ENCODE data around the gene TRIM10.
"Not testable (repeated sequence)": the region's sequence is repeated elsewhere in the genome, so short reads cannot be mapped to it uniquely, and the experiment has no call there.

Gene TRIM10

DNA sequence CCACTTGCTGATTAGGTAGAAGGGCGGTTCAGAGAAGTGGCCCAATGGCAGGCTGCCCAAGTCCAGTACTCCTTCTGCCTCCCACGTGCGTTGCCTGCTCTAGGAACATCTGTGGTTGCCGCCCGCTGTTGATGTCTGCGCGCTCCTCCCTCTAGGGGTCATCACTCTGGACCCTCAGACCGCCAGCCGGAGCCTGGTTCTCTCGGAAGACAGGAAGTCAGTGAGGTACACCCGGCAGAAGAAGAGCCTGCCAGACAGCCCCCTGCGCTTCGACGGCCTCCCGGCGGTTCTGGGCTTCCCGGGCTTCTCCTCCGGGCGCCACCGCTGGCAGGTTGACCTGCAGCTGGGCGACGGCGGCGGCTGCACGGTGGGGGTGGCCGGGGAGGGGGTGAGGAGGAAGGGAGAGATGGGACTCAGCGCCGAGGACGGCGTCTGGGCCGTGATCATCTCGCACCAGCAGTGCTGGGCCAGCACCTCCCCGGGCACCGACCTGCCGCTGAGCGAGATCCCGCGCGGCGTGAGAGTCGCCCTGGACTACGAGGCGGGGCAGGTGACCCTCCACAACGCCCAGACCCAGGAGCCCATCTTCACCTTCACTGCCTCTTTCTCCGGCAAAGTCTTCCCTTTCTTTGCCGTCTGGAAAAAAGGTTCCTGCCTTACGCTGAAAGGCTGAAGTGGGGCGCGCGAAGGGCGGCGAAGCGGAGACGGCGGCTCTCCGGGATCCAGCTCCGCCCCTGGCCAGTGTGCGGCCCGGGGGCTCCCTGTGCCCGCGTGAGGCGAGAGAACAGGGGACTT lies 10.9 kb upstream of the TRIM10 start:
- no peak for DNase-seq (ENCODE audit: low read depth)

DNA sequence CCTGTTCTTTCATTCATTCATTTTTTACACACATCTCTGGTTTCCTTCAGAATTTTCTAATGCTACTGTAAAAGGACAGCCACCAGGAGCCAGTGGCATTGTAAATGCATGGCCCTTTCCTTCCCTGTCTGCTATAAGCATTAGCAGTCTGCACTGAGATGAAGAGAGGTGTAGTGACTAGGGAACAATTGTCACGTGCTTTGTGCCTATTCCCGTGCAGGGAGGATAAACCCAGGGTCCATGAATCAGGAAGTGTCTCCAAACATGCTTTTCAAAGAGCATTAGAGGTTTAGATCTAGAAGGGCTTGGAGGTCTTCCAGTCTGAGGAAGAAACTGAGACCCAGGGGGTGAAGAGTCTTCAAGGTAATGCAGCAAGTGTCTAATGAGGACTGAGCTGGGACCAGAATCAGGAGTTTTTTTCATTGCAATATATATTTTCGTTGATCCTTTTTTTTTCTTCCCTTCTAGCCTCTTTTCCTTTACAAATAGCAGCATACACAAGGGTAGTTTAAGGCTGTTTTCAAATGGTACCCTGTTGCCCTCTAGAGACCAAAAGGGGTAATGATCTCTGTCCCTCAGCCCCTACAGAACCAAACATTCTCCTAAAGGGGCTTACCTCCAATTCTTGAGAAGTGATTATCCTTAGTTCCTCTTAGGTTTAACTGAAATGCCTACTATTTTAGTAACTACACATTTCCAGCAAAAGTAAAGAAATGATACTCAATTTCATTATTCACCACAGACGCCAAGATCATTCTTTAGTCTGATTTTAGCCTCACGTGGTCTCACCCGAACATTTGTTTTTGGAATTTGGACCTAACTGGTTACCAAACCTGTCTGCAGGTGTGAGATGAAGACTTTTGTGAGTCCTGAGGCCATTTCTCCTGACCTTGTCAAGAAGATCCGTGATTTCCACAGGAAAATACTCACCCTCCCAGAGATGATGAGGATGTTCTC lies 8.9 kb upstream of the TRIM10 start:
- DNase-seq (ENCODE audit: low read depth): no peak

DNA sequence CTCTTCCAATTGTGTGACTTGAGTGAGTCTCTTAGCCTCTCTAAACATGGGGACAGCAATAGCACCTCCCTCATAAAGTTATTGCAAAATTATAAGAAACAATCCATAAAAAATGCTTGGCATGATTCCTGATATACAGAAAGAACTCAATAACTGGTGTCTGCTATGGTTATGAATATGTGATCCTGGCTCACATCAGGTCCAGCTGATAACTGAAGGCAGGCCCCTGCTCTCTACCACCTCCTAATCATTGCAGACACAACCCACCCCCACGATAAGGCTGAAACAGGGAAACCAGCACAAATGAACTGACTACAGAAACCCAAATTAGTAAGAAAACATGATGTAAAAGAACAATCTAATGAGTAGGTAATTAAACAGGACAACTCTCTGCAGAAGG lies 7.7 kb upstream of the TRIM10 start:
- no peak for DNase-seq (ENCODE audit: low read depth)

DNA sequence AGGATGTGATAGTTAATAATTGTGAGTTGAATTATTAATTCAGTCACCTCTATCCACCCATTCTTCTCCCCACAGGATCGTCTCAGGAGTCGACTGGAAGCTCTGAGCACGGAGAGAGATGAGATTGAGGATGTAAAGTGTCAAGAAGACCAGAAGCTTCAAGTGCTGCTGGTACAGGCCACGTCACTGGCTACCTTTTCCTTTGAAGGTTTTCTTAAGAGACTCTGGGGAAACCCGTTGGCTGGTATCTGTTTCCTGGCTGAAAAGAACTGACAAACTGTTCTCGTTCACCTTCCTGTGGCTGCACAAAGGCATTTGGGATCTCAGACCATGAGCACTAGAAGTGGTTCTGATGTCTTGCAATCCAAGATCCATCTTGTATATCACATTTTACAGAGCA lies 6.1 kb upstream of the TRIM10 start:
- no peak for DNase-seq (ENCODE audit: low read depth)

DNA sequence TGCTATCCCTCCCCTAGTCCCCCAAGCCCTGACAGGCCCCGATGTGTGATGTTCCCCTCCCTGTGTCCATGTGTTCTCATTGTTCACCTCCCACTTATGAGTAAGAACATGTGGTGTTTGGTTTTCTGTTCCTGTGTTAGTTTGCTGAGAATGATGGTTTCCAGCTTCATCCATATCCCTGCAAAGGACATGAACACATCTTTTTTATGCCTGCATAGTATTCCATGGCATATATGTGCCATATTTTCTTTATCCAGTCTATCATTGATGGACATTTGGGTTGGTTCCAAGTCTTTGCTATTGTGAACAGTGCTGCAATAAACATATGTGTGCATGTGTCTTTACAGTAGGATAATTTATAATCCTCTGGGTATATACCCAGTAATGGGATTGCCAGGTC lies 4.2 kb upstream of the TRIM10 start:
- DNase-seq (ENCODE audit: low read depth): not testable (repeated sequence)

DNA sequence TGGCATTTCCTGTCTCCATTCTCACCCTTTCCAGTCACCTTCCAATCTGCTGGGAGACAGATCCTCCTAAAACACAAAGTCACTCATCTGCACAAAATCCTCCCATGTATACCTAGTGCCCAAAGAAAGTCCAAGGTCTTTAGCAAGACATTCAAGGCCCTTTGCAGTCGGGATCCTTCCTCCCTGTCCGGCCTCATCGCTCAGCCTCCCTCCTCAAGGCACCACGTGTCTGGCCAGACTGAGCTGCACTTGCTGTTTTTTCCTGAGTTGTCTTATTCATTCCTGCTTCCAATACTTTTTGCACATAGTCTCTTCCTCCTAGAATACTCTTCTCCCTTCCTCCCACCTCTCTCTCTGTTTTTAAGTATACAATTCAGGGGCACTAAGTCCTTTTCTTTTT lies 3.7 kb upstream of the TRIM10 start:
- DNase-seq (ENCODE audit: low read depth): no peak

DNA sequence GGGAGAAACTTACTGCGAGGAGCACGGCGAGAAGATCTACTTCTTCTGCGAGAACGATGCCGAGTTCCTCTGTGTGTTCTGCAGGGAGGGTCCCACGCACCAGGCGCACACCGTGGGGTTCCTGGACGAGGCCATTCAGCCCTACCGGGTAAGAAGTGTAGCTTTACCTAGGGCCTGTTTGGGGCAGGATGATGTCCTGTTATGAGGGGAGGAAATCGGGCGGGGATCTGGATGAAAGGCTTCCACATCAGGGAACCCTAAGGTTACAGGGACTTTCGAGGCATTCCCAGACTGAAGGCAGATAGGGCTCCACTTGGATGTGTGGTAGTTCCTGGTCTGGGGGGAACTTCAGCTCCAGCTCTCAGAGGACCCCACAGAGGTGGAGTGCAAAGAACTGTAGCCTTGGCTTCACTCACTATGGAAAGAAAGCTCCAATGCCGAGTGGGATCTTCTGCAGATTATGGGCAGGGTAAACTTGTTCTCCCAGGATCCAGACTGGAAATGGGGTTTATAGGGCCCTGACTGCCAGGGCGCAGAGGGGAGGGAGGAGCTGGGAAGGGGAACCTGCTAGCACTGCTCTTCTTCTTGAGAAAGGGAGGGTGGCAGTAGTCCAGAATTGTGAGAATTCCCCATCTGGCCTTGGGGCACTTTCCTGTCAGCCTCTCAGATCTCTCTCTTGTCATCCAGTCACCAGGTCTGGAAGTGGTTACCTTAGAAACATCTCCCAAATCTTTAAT lies 3.1 kb upstream of the TRIM10 start:
- DNase-seq (ENCODE audit: low read depth): no peak

DNA sequence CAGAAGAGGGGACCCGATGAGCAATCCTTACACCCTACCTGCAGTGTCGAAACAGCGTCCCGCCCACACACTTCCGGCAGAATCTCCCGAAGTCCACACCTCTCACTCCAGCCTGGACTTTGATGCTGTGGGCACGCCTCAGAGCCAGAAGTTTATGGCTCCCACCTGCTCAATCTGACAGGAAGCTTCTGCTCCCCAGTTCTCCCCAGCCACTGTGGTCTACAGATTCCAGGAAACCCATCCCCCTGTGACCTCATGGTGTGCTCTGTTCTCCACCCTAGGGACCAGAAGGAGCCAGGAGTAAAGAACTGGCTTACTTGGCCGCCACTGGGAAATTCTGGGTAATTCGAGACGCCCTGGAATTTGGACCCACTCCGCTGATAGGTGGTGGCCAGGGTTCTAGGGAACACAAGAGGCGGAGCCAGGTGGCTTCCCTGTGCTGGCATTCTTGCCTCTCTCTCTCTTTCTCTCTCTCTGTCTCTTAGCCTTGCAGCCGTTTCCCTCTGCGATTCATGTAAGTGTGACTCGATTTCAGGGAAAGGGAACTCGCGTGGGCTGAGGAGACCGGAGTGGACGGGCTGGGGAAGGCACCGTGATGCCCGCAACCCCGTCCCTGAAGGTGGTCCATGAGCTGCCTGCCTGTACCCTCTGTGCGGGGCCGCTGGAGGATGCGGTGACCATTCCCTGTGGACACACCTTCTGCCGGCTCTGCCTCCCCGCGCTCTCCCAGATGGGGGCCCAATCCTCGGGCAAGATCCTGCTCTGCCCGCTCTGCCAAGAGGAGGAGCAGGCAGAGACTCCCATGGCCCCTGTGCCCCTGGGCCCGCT lies 2.3 kb upstream of the TRIM10 start, which contains the start of gene TRIM15:
TSS of gene TRIM15 (plus strand) at position 457 of the 828 bp plus-strand sequence. CDS start at position 596, 139 bp downstream.
- no peak for DNase-seq (ENCODE audit: low read depth)

DNA sequence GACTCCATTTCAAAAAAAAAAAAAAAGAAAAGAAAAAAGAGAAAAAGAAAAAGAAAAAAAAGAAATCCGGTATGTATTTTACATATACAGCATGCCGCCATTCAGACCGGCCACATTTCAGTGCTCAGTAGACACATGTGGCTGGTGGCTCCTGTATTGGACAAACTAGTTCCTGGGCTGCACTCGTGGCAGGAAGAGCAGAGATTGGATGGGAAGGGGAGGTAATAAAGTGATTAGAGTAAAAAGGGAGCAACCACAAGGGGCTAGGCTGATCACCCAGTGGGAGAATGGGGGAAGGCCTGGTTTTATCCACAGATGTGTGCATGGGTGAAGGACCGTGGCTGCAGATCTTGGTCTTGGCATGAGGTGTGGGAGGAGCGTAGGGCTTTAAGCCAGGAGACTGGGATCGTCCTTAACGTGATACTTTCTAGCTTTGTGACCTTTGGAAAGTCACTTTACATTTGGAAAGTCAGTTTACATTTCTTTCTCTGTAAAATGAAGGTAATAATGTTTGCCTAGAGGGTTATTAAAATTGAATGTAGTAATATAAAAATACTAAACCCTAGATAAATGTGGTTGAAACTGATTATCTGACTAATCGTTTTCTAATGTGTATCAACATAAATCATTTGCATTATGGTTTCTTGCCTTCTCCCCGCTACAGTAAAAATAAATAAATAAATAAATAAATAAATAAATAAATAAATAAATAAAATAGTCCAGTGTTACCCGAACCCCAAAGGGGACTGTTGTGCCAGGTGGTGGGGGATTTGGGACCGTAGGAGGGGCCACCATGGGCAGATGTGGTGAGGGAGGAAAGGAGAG lies 1.5 kb upstream of the TRIM10 start:
- no peak for DNase-seq (ENCODE audit: low read depth)

DNA sequence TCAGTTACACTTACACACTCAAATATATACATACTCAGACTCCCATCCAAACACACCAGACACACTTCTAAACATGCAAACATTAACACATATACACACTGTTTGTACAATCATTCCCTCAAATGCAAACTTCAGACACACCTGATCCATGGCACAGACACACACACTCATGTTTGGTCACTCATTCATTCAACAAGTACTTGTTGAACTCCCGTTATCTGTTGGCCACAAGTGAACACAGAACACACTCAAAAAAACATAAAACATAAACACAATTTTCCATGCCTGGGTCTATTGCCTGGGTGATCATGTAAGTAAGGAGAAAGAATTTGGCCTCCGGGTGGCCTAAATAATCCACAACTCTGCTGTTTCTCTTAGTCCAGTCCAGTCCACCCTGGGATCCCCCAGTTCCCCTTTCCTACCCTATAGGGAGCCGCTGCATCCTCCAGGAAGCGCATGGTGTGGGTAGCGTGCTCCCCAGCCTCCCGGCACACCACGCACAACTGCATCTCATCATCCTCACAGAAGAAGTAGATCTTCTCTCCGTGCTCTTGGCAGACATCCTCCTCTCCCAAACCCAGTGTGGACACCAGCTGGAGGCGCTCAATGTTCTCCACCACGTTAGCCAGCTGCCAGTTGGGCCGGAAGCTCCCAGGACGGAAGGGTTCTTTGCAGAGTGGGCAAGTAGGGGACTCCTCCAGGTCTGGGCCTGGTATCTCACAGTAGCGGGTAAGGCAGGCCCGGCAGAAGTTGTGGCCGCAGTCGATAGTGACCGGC lies 815 bp downstream of the TRIM10 start:
- DNase-seq (ENCODE audit: low read depth): no peak

DNA sequence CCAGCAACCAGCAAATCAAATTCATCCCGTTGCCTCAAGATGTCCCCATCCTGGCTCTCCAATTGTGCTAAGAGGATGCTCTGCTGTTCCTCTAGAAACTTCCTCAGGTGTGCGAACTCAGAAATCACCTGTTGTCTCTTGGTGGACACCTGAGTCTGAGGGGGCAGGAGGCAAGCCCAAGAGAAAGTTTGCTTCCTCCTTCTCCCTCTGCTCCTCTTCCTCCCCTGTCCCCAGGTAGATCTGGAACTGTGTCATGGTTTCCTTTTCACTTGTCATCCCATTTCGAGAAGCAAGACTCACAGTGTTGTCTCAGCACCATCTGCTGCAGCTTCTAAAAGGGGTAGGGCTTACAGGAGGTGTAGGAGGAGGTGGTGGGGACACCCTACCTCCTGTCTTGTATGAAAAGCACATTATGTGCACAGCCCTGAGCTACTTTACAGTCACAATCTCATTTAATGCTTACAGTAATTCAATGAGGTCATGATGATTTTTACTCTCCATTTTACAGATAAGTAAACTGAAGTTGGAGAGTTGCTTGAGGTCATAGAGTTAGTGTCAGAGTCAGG lies 2.5 kb downstream of the TRIM10 start:
- no peak for DNase-seq (ENCODE audit: low read depth)

DNA sequence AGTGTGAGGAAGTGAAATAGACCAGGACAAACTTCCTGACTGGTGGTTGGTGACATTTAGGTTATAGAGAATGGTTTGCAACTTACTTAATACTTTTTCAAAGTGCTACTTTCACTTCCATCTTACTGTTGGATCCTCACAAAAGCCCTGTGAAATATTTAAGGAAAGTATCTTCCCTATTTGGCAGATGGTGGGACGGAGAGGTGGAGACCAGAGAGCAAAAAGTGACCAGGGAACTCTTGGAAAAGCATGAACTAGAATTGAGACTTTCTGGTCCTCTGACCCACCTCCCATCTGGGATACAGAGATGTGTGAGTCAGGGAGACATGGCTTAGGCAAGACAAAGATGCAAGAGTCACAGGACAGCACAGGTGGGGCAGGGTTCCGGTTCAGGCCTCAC lies 3.0 kb downstream of the TRIM10 start:
- no peak for DNase-seq (ENCODE audit: low read depth)

DNA sequence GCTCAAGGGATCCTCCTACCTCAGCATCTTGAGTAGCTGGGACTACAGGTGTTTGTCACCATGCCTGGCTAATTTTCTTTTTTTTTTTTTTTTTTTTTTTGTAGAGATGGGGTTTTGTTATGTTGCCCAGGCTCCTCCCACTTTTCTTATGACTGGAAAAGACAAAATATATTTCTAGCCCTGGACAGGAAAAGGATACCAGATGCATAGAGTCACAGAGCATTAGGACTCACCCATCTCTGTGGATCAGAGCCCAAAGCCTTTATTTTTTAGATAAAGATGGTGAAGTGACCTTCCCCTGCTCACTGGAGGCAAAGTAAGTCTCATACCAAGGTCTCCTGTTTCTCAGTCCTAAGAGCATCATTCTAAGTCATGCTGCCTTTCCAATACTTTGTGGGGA lies 3.4 kb downstream of the TRIM10 start:
- DNase-seq (ENCODE audit: low read depth): no peak

DNA sequence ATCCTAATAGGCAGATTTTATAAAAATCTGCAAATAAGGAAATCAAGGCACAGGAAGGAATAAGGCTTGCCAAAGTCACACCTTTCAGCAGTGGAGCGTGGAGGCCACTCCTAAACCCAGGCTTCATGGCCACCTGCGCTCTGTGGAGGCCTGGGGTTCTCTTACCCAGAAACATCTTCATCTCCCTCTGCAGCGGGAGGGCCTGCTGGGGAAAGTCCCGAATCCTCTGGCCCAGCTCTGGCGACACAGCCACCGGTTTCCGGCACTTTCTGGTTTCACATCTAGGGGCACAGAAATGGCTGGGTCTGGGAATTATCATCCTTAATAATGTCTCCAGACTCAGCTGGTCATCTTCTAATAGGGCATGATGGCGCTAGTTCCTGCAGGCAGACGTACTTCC lies 4.2 kb downstream of the TRIM10 start:
- DNase-seq (ENCODE audit: low read depth): no peak

DNA sequence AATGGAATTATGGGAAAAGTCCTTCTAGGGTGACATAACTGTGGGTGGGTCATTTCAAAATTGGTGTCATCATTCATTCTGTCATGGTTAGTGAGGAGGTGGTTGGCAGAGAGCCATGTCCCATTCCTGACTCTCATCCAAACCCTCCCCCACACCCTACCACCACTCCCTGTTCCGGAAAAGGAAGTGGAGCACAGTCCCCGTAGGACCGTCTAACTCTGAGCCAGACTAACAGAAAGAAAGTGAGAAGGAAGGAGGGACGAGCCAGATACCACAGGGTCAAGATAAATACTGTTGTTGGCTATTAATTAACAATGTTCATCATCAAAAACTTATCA lies 4.8 kb downstream of the TRIM10 start:
- DNase-seq (ENCODE audit: low read depth): no peak

DNA sequence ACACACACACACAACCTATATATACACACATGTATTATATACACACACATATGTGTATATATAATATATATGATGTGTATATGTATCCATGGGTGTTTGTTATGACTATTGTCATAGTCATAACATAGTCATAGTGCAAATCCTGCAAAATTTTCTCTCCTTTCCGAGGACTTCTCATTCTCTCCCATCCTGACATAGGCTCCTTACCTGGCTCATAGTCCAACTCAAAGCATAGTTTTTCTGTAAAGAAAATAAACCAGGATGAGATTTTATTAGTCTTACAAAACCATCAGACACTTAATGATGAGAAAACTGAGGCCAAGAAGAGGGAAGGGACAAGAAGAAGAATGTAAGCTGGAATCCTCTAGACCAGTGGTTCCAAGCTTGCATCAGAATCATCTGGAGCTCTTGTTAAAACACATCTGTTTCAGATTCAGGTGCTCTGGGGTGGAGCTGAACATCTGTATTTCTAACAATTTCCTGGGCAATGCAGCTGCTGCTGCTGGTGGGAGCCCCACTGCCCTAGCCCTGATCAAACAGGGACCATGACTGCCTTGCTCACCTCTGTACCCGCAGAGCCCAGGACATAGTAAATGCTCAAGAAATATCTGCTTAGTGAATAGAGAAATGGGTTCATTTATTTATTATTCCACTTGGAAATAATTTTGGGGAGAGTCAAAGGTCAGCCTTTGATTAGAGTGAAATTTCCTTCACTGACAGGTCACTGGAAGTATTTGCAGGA lies 5.3 kb downstream of the TRIM10 start:
- no peak for DNase-seq (ENCODE audit: low read depth)

DNA sequence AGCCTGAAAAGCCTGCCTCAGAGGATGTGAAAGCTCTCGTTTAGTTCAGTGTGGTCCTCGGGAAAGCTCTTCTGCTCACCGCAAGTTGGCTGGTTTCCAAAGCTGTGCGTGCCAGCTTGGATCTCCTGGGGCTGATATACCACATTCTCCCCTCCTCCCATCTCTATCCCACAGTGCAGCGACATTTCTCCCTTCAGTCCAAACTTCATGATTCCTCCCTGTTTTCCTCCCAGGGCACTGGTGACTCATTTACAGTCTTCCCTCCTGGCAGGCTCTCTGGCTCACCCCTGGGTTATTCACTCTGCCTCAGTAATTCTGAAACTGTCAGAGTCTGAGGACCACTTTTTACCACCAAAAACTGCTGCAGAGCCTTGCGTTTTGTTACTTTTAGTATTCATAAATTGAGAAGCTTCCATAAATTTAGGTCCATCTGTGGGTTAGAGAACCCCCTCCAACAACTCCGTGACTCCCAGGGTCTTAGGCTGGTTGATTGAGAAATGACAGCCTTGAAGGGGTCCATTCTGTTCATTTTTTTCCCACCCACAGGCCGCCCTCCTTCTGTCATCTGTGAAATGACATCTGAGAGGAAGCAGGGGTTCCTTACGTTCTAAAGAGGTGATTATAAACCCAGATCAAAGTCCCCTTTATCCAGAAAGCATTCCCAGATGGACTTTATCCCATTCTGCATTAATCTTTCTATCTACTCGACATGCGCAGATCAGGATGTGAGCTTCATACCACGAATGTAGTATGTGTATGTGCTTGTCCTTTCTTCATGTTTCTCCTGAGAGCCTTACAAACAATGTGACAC lies 6.1 kb downstream of the TRIM10 start:
- DNase-seq (ENCODE audit: low read depth): no peak

DNA sequence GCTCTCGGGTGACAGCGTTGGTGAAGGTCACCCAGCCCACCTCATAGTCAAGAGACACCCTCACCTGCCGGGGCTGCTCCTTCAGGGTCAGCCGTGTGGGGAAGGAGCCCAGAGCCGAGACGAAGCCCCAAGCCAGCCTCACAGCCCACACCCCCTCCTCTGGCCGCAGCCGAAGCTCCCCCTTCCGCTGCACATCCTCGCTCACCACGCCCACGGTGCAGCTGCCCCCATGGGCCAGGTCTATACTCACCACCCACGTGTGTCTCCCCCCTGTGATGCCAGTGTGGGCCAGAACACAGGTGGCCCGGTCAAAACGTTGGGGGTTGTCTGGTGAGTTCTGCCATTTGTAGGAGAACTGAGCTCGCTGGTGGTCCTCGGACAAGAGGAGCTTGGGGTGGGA lies 7.0 kb downstream of the TRIM10 start:
- DNase-seq (ENCODE audit: low read depth): no peak

All from activated gamma-delta T cell treated with anti-CD3 and anti-CD28 coated beads, Interleukin-2, amount 50 U/mL, for 16 hours (primary cell).